Loucy (cell line): ENCODE measurements around the gene CD44.

ENCODE experiments used
- H2AFZ ChIP-seq: fragments of 200-600 bp; sonication (generic); 2 replicates; pipeline ENCODE4 v1.6.0; 2016; ENCODE audit warnings: antibody characterized with exemption, mild to moderate bottlenecking, low read length, moderate library complexity
- H3F3A ChIP-seq: fragments of 200-600 bp; 2 replicates; pipeline ENCODE4 v1.6.0; 2016; ENCODE audit warnings: antibody characterized with exemption, low read depth, mild to moderate bottlenecking
- H3K27me3 ChIP-seq: fragments of 200-600 bp; sonication (generic); 2 replicates; pipeline ENCODE4 v1.6.1; 2014; ENCODE audit warnings: low read length, mild to moderate bottlenecking; ENCODE audit not compliant: insufficient read depth, poor library complexity, severe bottlenecking
- H3K36me3 ChIP-seq: fragments of 200-600 bp; sonication (generic); 2 replicates; pipeline ENCODE4 v1.6.1; 2016; ENCODE audit warnings: low read length; ENCODE audit not compliant: insufficient read depth
- H3K4me1 ChIP-seq: fragments of 200-600 bp; sonication (generic); 2 replicates; pipeline ENCODE4 v1.5.1; 2014; ENCODE audit warnings: low read length, mild to moderate bottlenecking; ENCODE audit not compliant: insufficient read depth, poor library complexity, severe bottlenecking
- H3K4me2 ChIP-seq: fragments of 200-600 bp; sonication (generic); 2 replicates; pipeline ENCODE4 v1.6.0; 2014; ENCODE audit warnings: antibody characterized with exemption, low read length, low read depth, mild to moderate bottlenecking; ENCODE audit not compliant: poor library complexity, severe bottlenecking
- H3K4me3 ChIP-seq: fragments of 200-600 bp; sonication (generic); 2 replicates; pipeline ENCODE4 v1.5.1; 2014; ENCODE audit warnings: low read length, mild to moderate bottlenecking, mixed read lengths; ENCODE audit not compliant: poor library complexity, severe bottlenecking
- H3K79me2 ChIP-seq: fragments of 200-600 bp; sonication (generic); 2 replicates; pipeline ENCODE4 v1.6.1; 2014; ENCODE audit warnings: low read length; ENCODE audit not compliant: insufficient read depth
- H3K9ac ChIP-seq: fragments of 200-600 bp; sonication (generic); 2 replicates; pipeline ENCODE4 v1.6.0; 2014; ENCODE audit warnings: mild to moderate bottlenecking, low read depth, low read length, moderate library complexity; ENCODE audit not compliant: poor library complexity, severe bottlenecking
- H3K9me2 ChIP-seq: fragments of 200-600 bp; sonication (generic); replicated peaks from 2 replicates; pipeline ENCODE4 v1.6.1; 2016; ENCODE audit warnings: low read depth, low read length, mixed read lengths
- H3K9me3 ChIP-seq: fragments of 200-600 bp; sonication (generic); 2 replicates; pipeline ENCODE4 v1.6.1; 2014; ENCODE audit warnings: mild to moderate bottlenecking, antibody characterized with exemption, low read length, low read depth; ENCODE audit not compliant: insufficient read depth
- H4K20me1 ChIP-seq: fragments of 200-600 bp; sonication (generic); 2 replicates; pipeline ENCODE4 v1.6.0; 2014; ENCODE audit warnings: antibody characterized with exemption, low read length, mild to moderate bottlenecking; ENCODE audit not compliant: insufficient read depth, poor library complexity, severe bottlenecking
- CTCF ChIP-seq: fragments of 200-600 bp; sonication (generic); conservative IDR thresholded peaks from 2 replicates; pipeline ENCODE4 v1.5.1; 2014; ENCODE audit warnings: mild to moderate bottlenecking, antibody characterized with exemption, low read length
- EZH2phosphoT487 ChIP-seq: fragments of 200-600 bp; IDR thresholded peaks from 2 replicates; pipeline ENCODE4 v1.6.1; 2018; ENCODE audit warnings: antibody characterized with exemption, mild to moderate bottlenecking, moderate library complexity, borderline replicate concordance

Gene CD44

GRCh38 chr11:35109041-35109440 is 29.9 kb upstream of the CD44 start:
- no peak overlapping the region for H2AFZ ChIP-seq
- no peaks in the 10 kb centered on the region for H4K20me1 ChIP-seq
- no peaks in the 10 kb centered on the region for H3K9me2 ChIP-seq
- no peaks in the 10 kb centered on the region for H3K79me2 ChIP-seq
- no peaks in the 10 kb centered on the region for H3K9me3 ChIP-seq
- H3K9ac ChIP-seq = no peak overlapping the region
- H3K27me3 ChIP-seq = no peaks in the 10 kb centered on the region
- H3F3A ChIP-seq = no peaks in the 10 kb centered on the region
- no peak overlapping the region for H3K4me3 ChIP-seq
- TF ChIP-seq EZH2phosphoT487 (no peak), CTCF (no peak)
- peaks cover 73% of the 10 kb centered on the region for H3K4me1 ChIP-seq
- H3K36me3 ChIP-seq = no peaks in the 10 kb centered on the region
- no peak overlapping the region for H3K4me2 ChIP-seq

GRCh38 chr11:35109827-35110226 is 29.1 kb upstream of the CD44 start:
- H3K79me2 ChIP-seq = no peaks in the 10 kb centered on the region
- peaks cover 71% of the 10 kb centered on the region for H3K4me1 ChIP-seq
- TF ChIP-seq EZH2phosphoT487 (no peak), CTCF (no peak)
- no peaks in the 10 kb centered on the region for H3K9me2 ChIP-seq
- no peak overlapping the region for H3K9ac ChIP-seq
- H3K36me3 ChIP-seq = no peaks in the 10 kb centered on the region
- H3F3A ChIP-seq = no peaks in the 10 kb centered on the region
- H2AFZ ChIP-seq = no peak overlapping the region
- no peak overlapping the region for H3K4me2 ChIP-seq
- no peak overlapping the region for H3K4me3 ChIP-seq
- H3K27me3 ChIP-seq = no peaks in the 10 kb centered on the region
- H3K9me3 ChIP-seq = no peaks in the 10 kb centered on the region
- no peaks in the 10 kb centered on the region for H4K20me1 ChIP-seq

- TF ChIP-seq EZH2phosphoT487 (no peak), CTCF (no peak)
- H3K27me3 ChIP-seq = no peaks in the 10 kb centered on the region
These were observed 27.6 kb upstream of the CD44 start for GRCh38 chr11:35111161-35112055.

More at GRCh38 chr11:35111161-35112055, 27.6 kb upstream of the CD44 start:
- Histone ChIP-seq H3K4me2 (peak overlapping the region; percentile 39), H3K4me1 (peaks cover 55% of the 10 kb centered on the region), H2AFZ (peak overlapping the region; percentile 47), H3K9ac (no peak overlapping the region), H3K9me2 (no peaks in the 10 kb centered on the region), H3K4me3 (no peak overlapping the region), H4K20me1 (no peaks in the 10 kb centered on the region), H3K36me3 (no peaks in the 10 kb centered on the region), H3F3A (no peaks in the 10 kb centered on the region), H3K9me3 (no peaks in the 10 kb centered on the region), H3K79me2 (no peaks in the 10 kb centered on the region)
